MG63 (cell line): ENCODE results near the gene AADAC. TPM values are rescaled to one million over a fixed set of nuclear protein-coding genes. Genes with fewer than 3 reads are reported as not detected.
"Not testable (repeated sequence)": the region's sequence is repeated elsewhere in the genome, so short reads cannot be mapped to it uniquely, and the experiment has no call there.

Experiments used
- DNase-seq: peaks from one replicate; pipeline ENCODE4 v3.0.0-alpha.2; 2020
- H3K27me3 ChIP-seq: fragments of 250-450 bp; sonication (Bioruptor Pico); 2 replicates; pipeline ENCODE4 v1.5.1; 2020; ENCODE audit warnings: mild to moderate bottlenecking, moderate library complexity
- H3K36me3 ChIP-seq: fragments of 250-450 bp; sonication (Bioruptor Pico); 2 replicates; pipeline ENCODE4 v1.5.1; 2020; ENCODE audit warnings: mild to moderate bottlenecking, moderate library complexity
- H3K4me3 ChIP-seq: fragments of 250-450 bp; sonication (Bioruptor Pico); 2 replicates; pipeline ENCODE4 v1.5.1; 2020; ENCODE audit warnings: mild to moderate bottlenecking, moderate library complexity
- H3K9me3 ChIP-seq: fragments of 250-450 bp; sonication (Bioruptor Pico); 2 replicates; pipeline ENCODE4 v1.5.1; 2020; ENCODE audit warnings: mild to moderate bottlenecking, moderate library complexity
- total RNA-seq: library from RNA; depleted of rRNA; stranded (reverse); fragments of >200 nt; shearing (Covaris generic); gene quantifications from 2 replicates; pipeline ENCODE4 v1.2.3, GENCODE V29; 2014; ENCODE audit warnings: low replicate concordance

AADAC gene
- total RNA-seq, 1 experiment from 2014 or later: not detected

DNA sequence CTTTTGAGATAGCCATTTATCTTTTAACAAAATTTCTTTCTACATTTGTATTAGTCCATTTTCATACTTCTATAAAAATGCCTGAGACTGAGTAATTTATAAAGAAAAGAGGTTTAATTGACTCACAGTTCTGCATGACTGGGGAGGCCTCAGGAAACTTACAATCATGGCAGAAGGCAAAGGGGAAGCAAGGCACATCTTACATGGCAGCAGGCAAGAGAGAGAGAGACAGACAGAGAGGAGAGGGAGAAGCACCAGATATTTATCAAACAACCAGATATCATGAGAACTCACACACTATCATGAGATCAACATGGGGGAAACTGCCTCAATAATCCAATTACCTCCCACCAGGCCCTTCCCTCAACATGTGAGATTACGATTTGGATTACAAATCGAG lies 23.2 kb upstream of the AADAC start:
- not testable (repeated sequence) for H3K4me3 ChIP-seq, H3K9me3 ChIP-seq, DNase-seq, H3K27me3 ChIP-seq, H3K36me3 ChIP-seq

DNA sequence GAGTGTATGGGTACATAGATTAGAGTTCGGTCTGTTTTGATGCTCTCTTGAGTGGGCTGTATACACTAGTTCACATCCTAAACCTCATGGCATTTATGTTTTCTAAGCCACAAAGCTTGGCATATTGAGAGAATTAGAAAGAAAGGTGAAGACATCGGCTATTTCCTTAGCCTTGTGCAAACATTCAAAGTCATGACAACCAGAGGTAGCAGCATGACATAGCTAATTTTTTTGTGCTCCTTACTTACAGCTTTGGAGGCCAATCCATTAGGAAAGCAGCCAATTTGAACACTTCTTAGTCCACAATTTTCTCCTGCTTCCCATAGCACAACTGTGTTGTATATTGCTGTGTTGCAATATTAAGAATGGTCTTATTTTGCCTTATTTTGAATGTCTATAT lies 21.5 kb upstream of the AADAC start:
- H3K4me3 ChIP-seq: no peak overlapping the region
- DNase-seq: no peak
- no peaks in the 10 kb centered on the region for H3K27me3 ChIP-seq
- H3K36me3 ChIP-seq: no peaks in the 10 kb centered on the region
- no peaks in the 10 kb centered on the region for H3K9me3 ChIP-seq

DNA sequence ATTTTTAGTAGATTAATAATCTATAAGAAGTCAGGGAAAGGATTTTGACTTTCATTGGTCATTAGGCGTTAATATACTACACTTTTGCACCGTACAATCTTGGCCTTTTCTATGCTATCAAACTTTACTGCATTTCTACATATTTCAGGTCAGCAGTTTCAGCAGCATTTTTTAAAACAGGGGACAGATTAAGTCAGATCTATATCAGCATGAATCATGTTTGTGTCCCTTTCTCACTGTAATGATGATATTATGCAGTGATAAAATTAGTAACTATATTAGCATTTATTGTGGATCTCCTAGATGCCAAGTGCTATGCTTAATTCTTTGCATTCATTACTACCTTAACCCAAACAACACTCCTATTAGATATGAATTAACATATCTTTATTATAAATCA lies 20.3 kb upstream of the AADAC start:
- H3K4me3 ChIP-seq: no peak overlapping the region
- no peaks in the 10 kb centered on the region for H3K27me3 ChIP-seq
- DNase-seq: no peak
- no peaks in the 10 kb centered on the region for H3K36me3 ChIP-seq
- no peaks in the 10 kb centered on the region for H3K9me3 ChIP-seq

DNA sequence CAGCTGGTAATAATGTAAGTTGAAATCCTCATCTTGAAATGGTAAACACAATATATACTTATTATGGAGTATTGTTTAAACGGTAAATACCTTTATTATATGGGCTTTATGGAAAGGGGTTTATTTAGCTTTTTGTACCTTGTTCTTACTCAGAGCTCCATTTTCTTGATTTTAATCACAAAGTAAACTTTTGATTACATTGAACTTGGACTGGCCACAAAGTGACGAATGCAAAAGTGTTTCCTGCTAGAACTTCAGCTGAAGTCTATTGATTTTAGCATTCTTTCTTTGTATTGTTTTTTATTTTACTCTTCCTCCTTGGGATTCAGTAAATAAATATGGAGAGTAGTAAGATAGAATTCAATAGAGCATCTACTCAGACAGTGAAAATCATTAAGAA lies 19.8 kb upstream of the AADAC start:
- no peak for DNase-seq
- Histone ChIP-seq H3K27me3 (no peaks in the 10 kb centered on the region), H3K4me3 (no peak overlapping the region), H3K9me3 (no peaks in the 10 kb centered on the region), H3K36me3 (no peaks in the 10 kb centered on the region)

DNA sequence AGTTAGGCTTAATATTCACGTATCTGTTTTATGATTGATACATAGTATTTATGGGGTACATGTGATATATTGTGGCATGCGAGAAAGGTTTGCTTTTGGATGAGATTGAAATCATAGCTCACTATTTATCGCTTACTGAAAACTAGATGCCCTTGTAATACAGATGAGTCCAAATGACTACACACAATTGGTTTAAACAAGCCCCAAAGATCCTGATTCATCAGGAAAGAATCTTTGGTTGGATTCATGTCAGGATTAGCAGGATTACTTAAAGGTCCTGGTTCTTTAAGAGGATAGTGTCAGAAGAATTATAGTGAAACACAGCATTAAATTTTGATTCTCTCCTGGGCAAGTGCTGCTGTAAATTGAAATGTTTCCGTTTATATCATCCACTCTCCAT lies 18.6 kb upstream of the AADAC start:
- Histone ChIP-seq H3K27me3 (no peaks in the 10 kb centered on the region), H3K9me3 (no peaks in the 10 kb centered on the region), H3K4me3 (no peak overlapping the region), H3K36me3 (no peaks in the 10 kb centered on the region)
- no peak for DNase-seq

DNA sequence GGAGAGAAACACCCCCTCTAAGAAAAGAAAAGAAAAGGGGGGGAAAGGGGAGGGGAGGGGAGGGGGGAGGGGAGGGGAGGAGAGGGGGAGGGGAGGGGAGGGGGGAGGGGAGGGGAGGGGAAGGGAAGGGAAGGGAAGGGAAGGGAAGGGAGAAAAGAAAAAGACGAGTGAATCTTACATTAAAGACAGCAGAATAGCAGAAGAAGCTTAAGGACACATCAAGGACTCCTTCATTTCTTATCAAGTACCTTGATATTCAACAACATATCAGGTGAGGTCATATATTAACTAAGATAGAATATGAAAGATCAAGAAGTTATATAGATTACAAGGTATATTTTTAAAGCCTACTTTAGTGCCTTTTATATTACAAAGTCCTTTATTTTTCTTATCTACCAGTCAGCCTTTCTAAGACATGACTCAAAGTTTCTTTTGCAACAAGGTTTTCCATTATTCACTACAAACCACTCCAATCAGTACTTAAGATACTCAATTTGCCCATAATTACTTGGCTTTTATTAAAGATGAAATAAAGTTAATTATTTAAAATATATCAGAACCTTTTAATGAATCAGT lies 17.7 kb upstream of the AADAC start:
- H3K36me3 ChIP-seq: no peaks in the 10 kb centered on the region
- no peak overlapping the region for H3K4me3 ChIP-seq
- no peak for DNase-seq
- no peaks in the 10 kb centered on the region for H3K27me3 ChIP-seq
- no peaks in the 10 kb centered on the region for H3K9me3 ChIP-seq

DNA sequence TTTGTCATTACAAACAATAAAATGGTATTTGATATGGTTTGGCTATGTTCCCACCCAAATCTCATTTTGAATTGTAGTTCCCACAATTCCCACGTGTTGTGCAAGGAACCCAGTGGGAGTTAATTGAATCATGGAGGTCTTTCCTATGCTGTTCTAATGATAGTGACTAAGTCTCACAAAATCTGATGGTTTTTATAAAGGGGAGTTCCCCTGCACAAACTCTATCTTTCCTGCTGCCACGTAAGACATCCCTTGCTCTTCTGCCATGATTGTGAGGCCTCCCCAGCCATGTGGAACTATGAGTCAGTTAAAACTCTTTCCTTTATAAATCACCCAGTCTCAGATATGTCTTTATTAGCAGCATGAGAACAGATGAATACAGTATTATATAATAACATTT lies 15.4 kb upstream of the AADAC start:
- no peak overlapping the region for H3K4me3 ChIP-seq
- no peak for DNase-seq
- no peaks in the 10 kb centered on the region for H3K27me3 ChIP-seq
- no peaks in the 10 kb centered on the region for H3K9me3 ChIP-seq
- H3K36me3 ChIP-seq: no peaks in the 10 kb centered on the region

DNA sequence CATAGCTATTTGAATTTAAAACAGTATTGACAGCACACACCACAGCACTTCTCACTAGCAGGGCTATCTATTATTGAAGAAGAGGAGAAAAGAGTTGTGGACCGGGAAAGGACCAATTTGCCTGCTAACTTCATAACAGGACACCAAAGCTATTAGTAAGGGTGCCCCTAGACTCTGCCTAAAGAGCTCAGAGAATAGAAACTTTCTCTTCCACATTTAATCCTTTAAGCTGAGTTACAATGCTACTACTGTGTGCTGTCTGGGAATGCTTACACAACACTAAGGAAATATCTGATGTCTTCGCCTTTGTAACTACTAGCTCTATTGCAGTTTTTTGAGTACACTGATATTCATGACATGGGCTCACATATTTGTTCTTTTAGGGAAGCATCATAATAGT lies 13.5 kb upstream of the AADAC start:
- DNase-seq: no peak
- H3K9me3 ChIP-seq: no peaks in the 10 kb centered on the region

DNA sequence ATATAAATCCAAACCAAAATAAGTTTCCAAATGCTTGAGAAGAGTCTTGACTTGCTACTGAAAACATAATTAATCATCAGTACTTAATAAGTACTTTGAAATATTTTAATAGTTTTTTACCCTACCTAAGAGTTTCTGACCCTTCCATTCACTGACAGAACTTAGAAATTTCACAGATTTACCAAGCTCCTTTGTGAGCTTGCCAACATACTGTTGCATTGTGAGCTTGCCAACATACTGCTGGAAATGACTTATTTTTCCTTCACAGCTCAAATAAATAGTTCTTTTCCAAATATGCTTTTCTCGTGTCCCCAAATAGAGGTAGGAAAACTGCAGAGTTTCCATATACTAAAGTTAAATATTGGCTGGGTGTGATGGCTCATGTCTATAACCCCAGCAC lies 9.6 kb upstream of the AADAC start:
- no peaks in the 10 kb centered on the region for H3K27me3 ChIP-seq
- H3K4me3 ChIP-seq: no peak overlapping the region
- no peaks in the 10 kb centered on the region for H3K36me3 ChIP-seq
- no peak for DNase-seq
- peaks cover 5% of the 10 kb centered on the region; the same call in 1 of the 2 replicates for H3K9me3 ChIP-seq

More for the DNA sequence above, 13.5 kb upstream of the AADAC start:
- Histone ChIP-seq H3K36me3 (no peaks in the 10 kb centered on the region), H3K27me3 (no peaks in the 10 kb centered on the region), H3K4me3 (no peak overlapping the region)

DNA sequence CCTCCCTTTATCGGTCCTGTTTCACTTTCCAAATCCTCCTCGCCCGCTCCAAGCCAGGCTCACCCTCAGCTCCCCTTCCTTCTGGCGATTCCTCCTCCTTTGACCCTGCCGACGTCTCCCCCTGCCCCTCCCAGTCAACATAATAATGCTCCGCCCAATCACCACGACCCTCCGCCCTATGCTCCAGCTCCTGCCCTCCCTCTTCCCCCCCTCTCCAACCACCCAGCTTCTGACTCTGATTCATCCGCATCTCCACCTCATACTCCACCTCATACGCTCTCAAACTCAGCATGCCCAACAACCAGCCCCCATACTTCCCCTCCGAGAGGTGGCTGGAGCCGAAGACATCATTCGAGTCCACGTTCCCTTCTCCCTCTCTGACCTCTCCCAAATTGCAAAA lies 7.1 kb upstream of the AADAC start:
- Histone ChIP-seq H3K36me3 (no peaks in the 10 kb centered on the region), H3K9me3 (peaks cover 5% of the 10 kb centered on the region)
- DNase-seq: no peak

DNA sequence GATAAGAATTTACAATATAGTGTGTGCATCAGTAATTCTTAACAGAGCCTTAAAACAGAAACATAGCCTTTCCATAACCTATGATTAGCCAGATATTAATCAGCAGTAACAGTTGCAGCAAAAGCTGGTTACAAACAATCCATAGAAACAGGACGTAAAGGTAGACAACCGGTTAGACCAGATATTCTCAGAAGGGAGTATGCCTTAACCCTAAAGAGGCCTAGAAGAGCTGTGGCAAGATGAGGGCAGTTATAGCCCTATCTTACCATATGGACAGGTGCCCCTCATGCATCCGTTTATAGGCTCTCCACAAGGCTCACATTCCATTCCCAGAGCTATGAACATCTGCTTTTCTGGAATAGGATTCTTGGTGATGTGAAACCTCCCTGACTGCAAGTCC lies 5.0 kb upstream of the AADAC start:
- DNase-seq, H3K36me3 ChIP-seq, H3K27me3 ChIP-seq, H3K4me3 ChIP-seq, H3K9me3 ChIP-seq: not testable (repeated sequence)

More for the DNA sequence above, 7.1 kb upstream of the AADAC start:
- Histone ChIP-seq H3K4me3 (no peak overlapping the region), H3K27me3 (no peaks in the 10 kb centered on the region)

DNA sequence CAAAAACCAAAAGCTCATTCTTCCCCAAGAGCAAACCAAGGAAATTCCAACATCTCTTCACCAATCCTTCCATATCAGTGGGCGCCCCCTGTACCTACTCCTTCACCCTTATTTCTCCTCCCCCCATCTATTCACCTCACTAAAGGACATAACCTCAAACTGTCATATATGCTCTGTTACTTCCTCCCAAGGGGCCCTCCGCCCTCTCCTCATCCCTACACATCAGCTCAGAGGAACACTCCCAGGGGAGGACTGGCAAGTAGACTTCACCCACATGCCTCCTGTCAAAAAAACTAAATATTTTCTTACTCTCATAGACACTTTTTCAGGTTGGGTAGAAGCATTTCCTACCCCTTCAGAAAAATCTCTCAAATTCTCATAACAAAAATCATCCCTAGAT lies 2.4 kb upstream of the AADAC start:
- Histone ChIP-seq H3K36me3 (no peaks in the 10 kb centered on the region), H3K9me3 (peaks cover 5% of the 10 kb centered on the region), H3K4me3 (no peak overlapping the region), H3K27me3 (no peaks in the 10 kb centered on the region)
- DNase-seq: no peak

DNA sequence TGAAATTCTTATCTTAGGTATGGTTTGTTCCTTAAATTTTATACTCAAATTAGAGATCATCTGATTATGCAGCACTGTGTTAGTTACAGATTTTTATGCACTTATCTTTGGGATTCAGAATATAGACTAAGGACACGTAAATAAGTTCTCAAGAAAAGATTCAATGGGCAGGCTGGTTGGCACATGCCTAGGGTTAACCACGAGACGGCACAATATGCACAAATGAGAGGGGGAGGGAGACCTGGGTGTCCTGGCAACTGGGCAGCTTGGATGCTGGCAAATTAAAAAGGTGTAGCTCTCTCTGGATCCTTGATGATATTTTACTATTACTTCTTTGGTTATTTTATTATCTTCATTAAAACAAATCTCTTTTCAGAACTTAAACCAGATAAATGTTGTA lies 672 bp downstream of the AADAC start:
- Histone ChIP-seq H3K4me3 (no peak overlapping the region), H3K27me3 (no peaks in the 10 kb centered on the region), H3K36me3 (no peaks in the 10 kb centered on the region), H3K9me3 (no peaks in the 10 kb centered on the region; the same call in 1 of the 2 replicates)
- DNase-seq: no peak

DNA sequence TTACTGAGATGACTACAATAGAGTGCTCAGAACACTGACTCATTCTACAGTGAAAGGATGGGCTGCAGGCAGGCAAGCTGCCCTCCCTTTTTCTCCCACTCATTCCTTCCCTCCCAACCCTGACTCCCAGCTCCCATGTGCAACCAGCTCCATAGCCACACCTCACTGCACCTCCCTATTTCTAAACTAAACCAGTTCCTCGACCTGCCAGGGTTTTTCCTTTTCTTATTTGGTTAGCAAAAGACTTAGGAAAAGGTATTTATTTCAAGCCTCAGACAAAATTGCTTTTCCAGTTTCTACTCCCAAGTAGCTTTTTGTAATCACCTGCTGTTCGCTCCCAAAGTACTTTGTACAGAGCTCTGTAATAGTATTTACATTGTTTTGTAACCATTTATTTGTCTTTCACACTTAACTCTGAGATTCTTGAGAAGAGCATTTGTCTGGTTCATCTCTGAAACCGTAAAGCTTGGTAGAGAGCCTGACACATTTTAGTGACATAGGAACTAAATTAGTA lies 2.2 kb downstream of the AADAC start:
- no peaks in the 10 kb centered on the region for H3K36me3 ChIP-seq
- no peak overlapping the region for H3K4me3 ChIP-seq
- no peaks in the 10 kb centered on the region for H3K9me3 ChIP-seq
- no peaks in the 10 kb centered on the region for H3K27me3 ChIP-seq
- DNase-seq: peak; percentile 63

DNA sequence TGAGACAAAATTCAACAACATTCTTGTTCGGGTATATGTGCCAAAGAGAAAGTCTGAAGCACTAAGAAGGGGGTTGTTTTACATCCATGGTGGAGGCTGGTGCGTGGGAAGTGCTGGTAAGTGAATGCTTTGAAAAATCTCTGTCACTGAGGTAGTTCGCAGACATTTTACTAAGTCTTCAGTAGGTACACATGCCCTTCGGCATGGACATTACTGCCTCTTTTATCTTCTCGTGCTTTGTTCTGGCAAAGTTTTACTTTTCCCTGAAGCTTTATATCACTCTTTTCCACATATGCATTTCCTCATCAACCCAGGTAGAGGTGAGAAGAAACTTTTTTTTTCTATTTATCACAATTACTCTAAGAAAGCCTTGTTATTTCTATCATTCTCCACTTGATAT lies 3.6 kb downstream of the AADAC start:
- H3K9me3 ChIP-seq: no peaks in the 10 kb centered on the region
- no peaks in the 10 kb centered on the region for H3K36me3 ChIP-seq
- no peaks in the 10 kb centered on the region for H3K27me3 ChIP-seq
- no peak overlapping the region for H3K4me3 ChIP-seq
- no peak for DNase-seq

DNA sequence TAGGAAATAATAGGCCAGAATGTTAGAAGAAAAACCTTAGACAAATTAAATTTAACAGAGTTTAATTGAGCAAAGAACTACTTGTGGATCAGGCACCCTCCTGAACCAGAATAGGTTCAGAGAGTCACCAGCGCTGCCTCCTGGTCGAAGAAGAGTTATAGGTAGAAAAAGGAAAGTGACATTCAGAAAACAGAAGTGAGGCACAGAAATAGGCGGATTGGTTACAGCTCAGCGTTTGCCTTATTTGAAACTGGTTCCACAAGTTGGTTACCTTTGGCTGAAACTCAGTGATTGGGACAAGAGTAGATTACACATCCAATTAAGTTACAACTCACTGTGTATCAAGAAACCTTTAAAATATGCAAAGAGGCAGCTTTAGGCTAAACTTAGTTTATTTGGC lies 4.4 kb downstream of the AADAC start:
- Histone ChIP-seq H3K9me3 (no peaks in the 10 kb centered on the region), H3K36me3 (no peaks in the 10 kb centered on the region), H3K27me3 (no peaks in the 10 kb centered on the region), H3K4me3 (no peak overlapping the region)
- DNase-seq: no peak

DNA sequence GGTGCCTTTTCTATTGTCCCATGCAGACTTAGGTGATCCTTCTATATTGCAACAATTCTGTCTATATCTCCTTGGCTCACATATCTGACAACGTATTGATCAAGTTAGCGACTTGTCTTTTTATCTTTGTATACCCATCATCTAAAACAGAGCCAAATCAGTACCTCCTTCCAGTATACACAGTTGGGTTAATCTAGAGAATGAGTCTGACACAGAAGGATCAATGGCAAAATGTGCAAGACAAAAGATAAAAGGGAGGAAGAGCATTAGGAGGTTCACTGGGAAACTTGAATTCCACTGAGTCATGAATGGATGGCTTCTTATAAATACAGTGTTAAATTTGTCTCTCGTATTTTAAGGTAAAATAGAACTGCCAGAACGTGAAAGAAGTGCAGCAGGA lies 6.0 kb downstream of the AADAC start:
- no peaks in the 10 kb centered on the region for H3K9me3 ChIP-seq
- no peak overlapping the region for H3K4me3 ChIP-seq
- no peaks in the 10 kb centered on the region for H3K36me3 ChIP-seq
- H3K27me3 ChIP-seq: no peaks in the 10 kb centered on the region
- no peak for DNase-seq

DNA sequence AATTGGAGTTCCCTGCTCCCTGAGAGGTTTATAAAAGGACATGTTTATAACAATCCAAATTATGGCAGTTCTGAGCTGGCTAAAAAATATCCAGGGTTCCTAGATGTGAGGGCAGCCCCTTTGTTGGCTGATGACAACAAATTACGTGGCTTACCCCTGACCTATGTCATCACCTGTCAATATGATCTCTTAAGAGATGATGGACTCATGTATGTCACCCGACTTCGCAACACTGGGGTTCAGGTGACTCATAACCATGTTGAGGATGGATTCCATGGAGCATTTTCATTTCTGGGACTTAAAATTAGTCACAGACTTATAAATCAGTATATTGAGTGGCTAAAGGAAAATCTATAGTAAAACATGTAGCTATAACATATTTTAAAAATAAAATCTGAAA lies 13.9 kb downstream of the AADAC start:
- H3K36me3 ChIP-seq: no peaks in the 10 kb centered on the region
- H3K4me3 ChIP-seq: no peak overlapping the region
- no peak for DNase-seq
- H3K9me3 ChIP-seq: no peaks in the 10 kb centered on the region; the same call in 1 of the 2 replicates
- no peaks in the 10 kb centered on the region for H3K27me3 ChIP-seq
